NCI-H2107 (cell line): ENCODE results near the gene FLT4.

Source experiments
- DNase-seq: peaks from one replicate; lab custom pipeline; 2025; lab: John Stamatoyannopoulos, UW

Gene FLT4

DNA sequence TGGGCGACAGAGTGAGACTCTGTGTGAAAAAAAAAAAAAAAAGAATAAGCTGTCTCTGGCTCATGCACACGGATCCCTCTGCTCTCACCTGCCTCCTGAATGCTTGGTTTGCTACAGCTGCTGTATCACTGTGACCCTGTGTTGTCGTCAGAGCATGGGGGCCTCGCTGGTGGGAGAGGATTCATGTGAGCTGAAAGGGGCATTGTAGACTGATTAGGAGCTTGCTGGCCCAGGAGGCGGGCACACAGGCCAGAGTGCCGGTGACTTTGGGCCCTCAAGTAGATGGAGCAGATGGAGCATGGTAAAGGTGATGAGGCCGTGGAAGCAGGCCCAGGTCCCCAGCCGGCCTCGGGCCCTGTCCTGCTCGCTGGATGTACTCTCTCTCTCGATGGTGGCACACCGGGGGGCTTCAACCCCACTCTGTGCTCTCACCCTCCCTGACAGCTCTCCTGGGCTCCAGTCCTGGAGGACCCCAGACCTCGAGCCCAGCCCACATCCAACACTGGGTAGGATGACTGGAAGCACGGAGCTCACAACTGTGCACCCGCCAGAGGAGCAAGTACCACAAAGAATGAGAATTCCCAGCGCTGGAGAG lies 7.1 kb downstream of the FLT4 start:
- no peak for DNase-seq

DNA sequence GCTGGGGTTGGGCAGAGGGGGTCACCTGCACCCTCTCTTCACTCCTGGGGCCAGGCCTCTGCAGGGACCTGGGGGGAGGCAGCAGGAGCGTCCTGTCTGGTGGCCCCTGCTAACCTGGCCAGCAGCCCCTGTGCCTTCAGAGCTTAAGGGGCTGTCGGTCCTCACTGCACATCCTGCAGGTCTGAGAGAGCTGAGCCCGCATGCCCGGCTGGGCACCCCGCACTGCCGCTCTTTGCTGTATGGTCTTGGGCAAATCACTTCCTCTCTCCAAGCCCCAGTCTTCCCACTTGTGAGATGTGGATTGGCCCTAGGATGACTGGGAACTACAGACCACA lies 7.9 kb downstream of the FLT4 start:
- no peak for DNase-seq

DNA sequence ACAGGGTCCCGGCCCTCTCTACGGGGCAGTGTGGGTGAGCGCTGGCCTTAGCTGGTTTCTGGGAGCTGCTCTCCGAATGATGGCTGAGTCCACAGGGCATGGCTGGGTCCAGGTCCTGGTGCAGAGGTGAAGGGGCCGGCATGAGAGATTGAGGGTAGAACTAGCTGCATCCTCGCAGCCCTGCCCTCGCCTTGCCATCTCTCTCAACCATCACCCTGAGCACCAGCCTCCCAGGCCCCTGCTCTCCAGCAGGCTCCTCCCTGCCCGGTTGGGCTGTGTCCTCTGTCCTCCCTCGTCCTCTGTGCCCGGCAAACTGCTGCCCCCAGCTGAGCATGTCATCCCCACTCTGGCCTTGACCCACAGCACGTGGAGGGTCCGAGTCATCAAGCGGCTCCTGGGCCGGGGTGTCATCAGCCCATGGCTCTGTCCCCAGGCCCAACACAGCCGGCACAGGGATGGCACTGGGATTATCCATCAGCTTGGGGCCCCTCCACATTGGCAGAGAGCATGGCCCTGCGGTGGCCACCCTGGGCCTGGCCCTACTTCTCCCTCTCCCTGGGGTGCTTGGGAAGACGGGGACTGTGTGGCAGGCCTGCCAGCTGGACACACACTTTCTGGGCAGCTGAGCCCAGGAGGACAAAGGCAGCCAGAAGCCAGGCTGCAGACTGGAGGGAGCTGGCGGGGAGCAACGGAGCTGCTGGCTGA lies 8.4 kb downstream of the FLT4 start:
- no peak for DNase-seq

DNA sequence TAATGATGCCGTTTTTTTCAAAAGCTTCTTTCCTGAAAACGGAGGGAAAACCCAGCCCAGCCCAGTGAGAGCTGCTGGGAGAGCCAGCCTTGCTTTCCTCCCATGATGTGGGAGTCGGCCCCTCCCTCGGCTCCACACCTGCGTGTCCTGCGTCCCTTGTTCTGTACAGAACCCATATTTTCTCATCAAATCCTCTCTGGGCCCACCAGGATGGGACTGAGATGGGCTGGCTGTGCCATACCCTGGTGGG lies 8.9 kb downstream of the FLT4 start:
- no peak for DNase-seq

DNA sequence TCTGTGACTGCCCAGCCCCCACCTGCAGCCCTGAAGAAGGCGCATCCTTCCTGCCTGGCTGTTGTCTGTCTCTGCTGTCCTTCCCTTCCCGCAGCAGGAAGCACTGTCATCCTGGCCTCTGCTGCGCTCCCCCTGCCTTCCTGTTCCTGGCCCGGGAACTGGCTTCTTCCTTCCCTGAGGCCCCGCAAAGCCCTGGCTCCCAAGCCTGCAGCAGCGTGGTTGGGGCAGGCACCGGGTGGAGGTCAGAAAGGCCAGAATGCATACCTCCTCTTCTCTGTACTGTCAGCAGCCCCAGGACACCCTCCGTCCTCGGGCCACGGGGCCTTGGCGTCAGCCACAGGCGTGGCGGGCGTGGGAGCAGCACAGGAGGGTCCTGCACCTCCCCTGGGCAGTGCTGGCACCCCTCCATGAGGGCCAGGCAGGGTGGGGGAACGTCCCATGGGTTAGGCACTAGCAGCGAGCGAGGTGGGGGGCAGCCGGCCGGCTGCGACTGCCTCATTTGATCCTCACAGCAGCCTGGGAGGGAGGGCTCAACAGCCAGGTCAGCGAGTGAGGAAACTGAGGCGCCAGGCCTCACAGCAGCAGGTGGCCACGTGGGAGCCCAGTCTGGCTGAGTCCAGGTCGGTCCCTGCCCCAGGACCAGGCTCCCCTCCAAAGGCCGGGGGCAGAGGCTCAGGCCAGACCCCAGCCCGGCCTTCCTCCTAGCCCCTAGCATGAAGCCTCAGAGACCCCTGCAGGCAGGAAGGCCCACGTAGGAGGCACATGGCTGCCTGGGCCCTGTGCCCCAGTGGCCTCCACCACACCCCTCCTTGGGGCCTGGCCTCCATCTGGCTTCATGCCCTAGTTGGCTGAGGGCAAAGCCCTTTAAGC lies 9.4 kb downstream of the FLT4 start:
- DNase-seq: no peak

DNA sequence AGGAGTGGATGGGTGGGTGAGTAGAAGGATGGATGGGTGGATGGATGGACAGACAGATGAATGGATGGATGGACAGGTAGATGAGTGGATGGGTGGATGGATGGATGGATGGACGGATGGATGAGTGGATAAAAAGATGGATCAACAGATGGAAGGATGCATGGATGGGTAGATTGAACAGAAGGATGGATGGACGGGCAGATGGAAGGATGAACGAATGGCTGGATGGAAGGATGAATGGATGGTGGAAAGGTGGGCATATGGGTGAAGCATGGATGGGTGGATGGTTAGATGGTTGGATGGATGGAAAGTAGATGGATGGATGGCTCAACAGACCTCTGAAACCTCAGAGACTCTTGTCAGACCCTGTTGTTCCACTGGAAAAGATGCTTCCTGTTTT lies 10.1 kb downstream of the FLT4 start:
- DNase-seq: no peak

DNA sequence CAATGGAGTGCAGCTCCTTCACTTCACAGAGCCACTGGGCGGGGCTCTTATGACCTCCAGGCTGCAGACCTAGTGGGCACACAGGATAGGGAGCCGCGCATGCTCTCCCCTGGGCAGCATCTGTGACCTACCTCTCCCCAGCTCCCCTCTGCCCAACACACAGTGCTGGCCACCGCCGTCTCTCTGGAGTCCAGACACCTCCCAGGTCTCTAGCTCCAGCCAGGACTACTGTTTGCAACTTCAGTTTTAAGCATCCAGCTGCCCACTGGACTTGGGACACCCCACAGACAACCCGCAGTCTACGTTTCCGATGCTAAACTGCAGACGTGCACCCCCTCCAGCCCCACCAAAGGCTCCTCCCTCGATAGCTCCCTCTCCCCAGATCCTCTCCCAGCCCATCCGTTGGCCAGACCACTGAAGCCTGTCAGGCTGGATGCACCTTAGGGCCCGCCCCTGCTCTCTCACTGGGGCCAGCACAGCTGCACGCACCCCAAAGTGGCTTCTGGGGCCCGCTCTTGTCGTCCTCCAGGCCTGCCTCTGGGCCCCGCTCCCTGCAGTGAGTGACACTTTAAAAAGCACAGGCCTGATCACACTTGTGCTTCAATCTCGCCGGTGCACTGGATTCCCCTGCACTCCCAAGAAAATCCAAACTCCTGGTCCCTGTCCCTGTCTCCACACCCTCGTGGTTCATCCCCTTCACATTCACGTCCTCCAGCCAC lies 11.3 kb downstream of the FLT4 start:
- no peak for DNase-seq

DNA sequence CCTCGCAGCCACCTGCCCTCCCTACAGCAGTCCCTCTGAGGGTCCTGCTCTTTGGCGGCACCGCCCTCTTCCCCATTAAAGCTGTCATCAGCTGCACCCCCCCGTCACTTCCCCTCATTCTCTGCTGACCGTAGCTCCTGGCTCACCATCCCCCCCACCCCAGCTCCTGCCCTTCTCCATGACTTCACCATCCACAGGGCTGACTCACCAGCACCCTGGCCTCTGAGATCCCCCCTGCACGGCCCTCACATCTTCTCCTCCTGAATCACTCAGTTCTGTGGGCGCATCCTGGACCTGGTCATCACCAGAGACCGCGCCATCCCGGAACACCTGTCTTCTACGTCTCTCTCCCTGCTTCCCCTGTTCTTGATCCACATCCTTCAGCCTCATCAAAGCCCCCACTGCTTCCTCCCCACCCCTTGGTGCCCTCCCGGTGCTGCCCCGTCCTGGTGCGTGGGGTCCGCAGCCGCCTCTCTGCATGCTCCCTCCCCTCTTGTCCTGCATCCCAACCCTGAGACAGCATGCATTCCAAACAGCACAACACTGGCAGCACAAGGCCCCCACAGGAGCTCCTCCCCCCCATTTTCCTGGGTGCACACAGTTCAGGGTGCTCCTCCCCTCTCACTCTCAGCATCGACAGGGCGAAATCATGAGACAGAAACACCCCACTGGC lies 12.9 kb downstream of the FLT4 start:
- DNase-seq: no peak

DNA sequence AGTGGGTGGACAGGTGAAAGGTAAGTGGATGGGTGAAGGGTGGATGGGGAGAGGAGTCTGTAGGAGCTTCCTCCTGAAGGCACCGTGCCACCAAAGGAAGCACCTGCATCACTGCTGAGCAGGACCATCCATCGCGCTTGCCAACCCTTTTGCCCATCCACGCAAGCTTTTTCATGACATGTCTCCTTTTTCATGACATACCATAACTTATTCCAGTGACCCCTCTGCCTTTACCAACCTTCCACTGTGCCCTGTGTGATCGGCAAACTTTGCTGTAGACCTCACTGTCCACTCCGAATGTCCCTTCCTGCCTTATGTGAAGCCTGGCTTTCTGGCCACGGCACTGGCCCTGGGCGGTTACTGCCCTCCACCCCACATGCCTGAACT lies 13.4 kb downstream of the FLT4 start:
- DNase-seq: no peak

DNA sequence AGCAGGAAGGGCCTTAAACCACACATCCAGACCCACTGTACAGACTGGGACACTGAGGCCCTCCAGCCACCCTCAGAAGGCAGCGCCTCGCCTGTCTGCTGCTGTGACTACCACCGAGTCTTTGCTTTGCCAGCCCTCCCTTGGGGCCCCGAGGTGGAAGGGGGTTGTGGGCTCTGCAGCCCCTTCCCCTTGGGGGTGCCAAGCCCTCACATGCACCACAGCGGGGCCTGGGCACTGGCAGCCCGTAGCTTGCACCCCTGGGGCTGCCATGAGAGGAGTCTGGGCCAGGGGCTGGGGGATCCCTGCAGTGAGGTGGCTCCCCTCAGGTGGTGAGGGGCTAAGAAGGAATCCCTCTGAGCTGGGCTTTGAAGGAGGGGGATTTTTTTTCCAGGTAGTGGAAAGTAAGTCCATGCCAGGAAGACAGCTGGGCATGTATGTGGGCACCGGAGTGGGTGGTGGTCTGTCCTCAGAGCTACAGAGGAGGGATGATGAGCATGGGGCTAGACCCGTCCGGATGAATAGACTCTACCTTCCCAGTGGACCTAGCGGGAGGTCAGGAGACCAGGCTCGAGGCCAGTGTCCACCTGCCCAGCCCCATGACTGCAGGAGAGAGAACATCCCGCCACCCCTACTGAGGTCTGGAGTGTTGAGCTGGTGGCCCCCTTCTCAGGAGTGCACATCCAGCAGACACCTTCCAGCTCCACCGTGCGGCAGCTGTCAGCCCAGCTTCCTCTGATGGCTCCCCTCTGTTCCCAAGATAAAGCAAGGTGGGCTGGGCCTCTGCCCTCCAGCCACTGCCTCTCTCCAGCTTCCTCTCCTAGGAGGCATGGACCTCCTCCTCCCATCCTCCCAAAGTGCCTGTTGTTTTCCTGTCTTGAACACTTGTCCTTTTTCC lies 15.9 kb downstream of the FLT4 start:
- no peak for DNase-seq

DNA sequence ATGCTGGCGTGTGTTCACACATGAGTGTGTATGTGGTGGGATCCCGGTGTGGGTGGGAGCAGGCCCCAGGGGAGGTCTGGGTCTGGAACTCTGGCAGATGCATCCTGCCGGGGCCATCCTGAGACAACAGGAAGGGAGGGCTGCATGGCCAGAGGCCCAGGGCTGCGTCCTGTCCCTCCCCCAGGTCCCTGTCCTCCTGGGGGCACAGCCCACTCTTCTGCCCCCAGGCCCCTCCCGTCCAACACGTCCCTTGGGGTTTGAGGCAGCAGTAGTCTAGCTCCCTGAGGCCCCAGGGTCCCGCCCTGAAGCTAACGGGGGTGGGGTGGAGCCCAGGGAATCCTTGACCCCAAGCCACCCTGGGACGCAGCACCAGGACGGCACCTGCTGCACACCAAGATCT lies 16.6 kb downstream of the FLT4 start:
- no peak for DNase-seq

DNA sequence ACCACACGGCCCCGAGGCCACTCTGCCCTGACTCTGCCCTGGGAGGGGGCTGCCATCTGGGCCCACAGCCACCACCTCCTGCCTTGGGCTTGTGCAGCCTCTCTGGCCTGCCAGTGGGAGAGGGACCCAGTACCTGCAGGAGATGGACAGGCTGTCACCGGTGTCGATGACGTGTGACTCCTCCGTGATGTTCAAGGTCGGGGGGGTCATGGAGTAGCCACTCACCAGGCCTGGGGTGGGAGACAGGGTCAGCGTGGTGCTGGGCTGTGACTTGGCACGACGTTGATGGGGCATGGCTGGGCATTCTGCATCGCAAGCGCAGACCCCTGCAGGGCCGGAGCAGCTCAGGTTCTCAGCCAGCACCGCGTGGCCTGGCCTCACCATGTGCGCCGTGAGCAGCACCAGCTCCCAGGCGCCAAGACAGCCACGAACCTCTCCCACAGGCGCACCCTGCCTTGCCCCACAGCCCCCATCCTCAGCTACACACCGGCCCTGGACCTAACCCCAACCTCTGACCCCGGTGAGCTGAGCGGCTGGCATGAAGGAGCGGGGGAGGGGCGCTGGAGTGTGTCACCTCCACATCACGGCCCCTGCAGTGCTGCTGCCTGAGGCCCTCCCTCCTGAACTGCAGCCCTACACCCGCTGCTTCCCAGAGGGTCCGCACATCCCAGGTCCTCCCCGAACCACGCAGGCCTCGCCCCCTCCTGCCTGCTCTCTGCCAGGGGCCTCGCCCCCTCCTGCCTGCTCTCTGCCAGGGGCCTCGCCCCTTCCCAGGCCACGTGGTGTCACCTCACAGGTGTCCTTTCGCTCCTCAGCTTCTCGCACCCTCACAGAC lies 17.6 kb downstream of the FLT4 start:
- DNase-seq: no peak

DNA sequence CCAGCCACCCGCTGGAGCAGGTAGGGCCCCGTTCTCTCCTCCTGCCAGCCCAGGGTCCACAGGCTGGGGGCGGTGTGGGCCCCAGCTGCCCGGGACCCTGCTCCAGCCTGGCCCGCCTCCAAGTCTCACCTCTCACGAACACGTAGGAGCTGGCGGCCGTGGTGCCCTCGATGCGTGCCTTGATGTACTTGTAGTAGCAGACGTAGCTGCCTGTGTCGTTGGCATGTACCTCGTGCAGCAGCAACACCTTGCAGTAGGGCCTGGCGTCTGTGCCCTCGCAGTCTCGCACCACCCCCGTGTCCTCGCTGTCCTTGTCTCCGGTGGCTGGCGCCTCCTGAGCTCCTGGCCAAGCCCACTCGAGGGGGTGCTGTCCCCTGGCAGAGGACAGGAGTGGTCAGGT lies 19.0 kb downstream of the FLT4 start:
- no peak for DNase-seq

DNA sequence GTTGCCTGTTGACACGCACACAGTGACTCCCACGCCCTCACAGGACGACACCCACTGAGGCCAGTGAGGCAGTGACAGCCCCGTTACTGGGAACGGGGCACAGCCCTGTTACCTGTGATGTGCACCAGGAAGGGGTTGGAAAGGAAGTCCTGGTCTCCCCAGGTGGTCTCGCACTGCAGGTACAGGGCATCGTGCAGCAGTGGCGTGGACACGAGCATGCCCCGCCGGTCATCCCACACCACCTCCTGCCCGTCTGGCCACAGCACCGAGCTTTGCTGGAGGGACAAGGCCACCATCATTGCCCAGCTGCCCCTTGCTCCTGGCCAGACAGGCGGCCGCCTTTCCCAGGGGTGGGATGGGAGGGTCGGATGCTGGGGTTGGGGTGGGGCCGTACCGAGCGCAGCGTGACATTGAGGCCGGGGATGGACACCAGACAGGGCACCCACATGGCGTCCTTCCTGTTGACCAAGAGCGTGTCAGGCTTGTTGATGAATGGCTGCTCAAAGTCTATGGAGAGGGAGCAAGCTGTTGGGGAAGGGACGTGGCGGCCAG lies 19.5 kb downstream of the FLT4 start:
- no peak for DNase-seq

DNA sequence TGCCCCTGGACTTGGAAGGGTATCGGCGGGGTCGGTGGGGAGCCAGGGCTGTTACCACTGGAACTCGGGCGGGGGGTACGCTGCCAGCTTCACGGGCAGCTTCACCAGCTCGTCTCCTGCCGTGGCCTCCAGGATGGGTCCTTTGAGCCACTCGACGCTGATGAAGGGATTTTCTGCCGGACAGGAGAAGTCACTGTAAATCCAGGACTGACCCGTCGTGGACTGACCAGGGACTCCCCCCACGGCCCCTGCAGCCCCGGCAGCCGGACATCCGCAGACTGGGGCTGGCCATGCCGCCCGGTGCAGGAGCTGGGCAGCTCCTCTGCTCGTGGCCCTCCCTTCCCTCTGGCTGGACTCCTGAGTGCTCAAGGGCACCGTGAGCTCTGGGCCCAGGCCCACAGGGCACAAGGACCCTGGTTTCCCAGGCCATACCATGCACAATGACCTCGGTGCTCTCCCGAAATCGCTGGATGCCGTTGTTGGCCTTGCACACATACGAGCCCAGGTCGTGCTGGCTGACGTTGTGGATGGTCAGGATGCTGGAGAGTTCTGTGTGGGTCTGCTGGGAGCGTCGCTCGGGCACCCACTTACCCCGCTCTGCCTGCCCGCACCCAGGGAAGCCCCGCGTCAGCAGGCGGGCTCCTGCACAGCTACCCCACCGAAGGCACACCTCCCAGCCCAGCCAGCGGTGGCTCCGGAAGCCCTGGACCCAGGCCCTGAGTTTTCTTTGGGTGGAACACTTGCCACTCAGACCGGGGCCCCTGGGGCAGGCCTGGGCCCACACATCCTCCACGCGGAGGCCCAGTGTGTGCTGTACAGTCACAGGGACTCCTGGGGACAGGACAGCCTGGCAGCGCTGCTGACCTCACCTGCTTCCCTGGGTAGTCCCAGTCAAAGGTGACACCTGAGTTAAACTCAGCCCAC lies 20.3 kb downstream of the FLT4 start:
- DNase-seq: no peak

DNA sequence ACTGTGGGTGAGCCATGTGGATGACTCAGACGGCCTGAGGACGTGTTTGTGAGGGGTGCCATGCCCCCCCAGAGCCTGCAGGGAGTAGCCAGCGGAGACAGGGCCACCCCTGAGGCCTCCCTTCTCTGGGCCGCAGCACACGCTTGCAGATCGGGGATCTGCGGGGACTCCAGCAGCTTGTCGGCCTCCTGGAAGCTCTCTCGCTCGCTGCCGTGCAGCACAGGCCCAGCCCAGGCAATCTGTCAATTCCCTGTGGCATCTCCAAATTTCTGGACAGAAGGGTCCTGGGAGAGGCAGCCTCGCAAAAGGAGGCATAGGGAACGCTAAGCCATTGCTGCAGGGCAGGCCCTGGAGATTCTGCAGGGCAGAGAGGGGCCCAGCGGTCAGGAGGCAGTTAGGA lies 21.2 kb downstream of the FLT4 start:
- no peak for DNase-seq

DNA sequence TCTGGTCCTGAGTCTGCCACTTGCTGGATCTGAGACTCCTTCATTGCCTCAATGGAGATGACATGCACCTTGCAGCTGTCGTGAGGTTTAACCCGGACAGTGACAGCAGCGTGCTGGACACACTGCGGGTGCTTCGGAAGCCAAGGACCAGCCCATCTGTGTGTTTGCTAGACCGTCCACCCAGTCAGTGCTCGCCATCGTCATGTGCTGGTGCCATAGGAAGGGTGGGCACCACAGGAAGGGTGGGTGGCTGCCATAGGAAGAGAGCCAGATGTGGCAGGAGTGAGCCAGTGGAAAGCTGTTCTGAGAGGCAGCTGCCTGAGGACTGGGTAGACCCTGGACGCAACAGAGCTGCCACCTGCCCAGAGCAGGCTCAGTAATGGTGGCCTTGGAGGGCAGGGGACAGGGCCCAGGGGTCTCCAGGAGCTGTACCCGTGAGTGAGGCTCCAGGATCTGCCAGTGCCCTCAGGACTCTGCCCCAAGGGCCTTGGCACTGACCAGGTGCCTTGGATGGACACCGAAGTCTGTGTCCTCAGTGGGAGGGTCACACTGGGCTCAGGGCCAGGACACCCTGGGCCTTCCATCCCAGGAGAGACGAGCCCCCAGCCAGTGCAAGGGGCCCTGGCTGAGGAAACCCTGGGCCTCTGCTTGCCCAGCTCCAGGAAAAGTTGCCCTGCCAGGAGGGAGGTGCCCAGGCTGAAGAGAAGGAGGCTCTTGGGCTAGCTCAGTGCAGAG lies 21.8 kb downstream of the FLT4 start:
- DNase-seq: no peak

DNA sequence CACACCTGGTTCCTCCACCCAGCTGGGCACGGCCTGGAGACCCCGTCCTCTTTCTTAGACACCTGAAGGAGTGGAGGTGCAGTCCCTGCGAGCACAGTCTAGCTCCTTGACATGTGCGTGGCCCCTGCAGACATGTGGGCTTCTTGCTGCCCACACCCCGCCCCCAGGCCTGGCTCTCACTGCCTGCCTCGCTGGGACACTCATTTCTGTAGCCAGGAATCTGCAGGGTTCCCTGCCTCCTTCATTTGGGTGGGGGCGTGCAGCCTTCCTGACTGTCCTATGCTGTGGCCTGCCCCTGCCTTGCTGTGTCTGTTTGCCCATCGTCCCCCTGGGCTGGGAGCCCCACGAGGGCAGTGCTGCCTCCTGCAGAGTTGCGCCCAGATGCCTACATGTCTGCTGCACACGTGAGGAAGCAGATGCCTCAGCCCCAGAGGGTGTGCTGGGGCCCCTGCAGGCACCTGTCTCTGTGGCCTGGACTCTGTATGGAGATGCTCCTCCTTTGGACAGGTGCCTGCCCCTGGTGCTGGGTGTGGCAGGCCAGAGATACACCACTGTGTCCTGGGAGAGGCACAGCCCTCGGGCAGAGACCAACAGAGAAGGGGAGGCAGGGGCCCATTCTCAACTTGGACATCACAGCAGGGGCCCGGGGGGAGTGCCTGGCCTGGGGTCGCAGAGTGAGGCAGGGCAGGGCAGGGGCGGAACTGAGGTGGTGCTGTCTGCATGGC lies 22.6 kb downstream of the FLT4 start:
- DNase-seq: no peak
